Panc1 (cell line): ENCODE measurements around the gene INSYN1. TPM values are rescaled to one million over a fixed set of nuclear protein-coding genes. Genes with fewer than 3 reads are reported as not detected.

Experiments used
- ATAC-seq: fragments of 200-7000 bp; cut with Tn5 transposase; 2 replicates; pipeline ENCODE4 v1.9.1; 2020; ENCODE audit warnings: mild to moderate bottlenecking, moderate library complexity
- BruUV-seq: library from RNA; stranded (reverse); fragments of 400-500 nt; replicated peaks from 2 replicates; lab custom pipeline; 2021; lab: Mats Ljungman, UMichigan
- CTCF ChIA-PET: fragments of 300-600 bp; sonication (Branson Sonifier 250); formaldehyde crosslinking; loops from one replicate; lab custom pipeline; 2022; ENCODE audit warnings: antibody characterized with exemption; lab: Charles Lee
- POLR2A ChIA-PET: fragments of 300-600 bp; sonication (Branson Sonifier 250); formaldehyde crosslinking; loops from one replicate; lab custom pipeline; 2022; ENCODE audit warnings: antibody characterized with exemption; lab: Charles Lee
- DNase-seq: peaks from one replicate; pipeline ENCODE4 v3.0.0-alpha.2; 2010; ENCODE audit warnings: low read depth, low spot score
- H3K27ac ChIP-seq: 2 replicates; pipeline ENCODE4 v1.5.1; 2011; ENCODE audit warnings: mild to moderate bottlenecking, low read length, inconsistent platforms
- H3K27me3 ChIP-seq: fragments of 200-500 bp; sonication (Bioruptor generic); 2 replicates; pipeline ENCODE4 v1.6.0; 2014; ENCODE audit warnings: low read length, inconsistent platforms; ENCODE audit not compliant: control insufficient read depth, insufficient read depth
- H3K36me3 ChIP-seq: fragments of 200-500 bp; sonication (Bioruptor generic); 2 replicates; pipeline ENCODE4 v1.5.1; 2014; ENCODE audit warnings: inconsistent platforms, mild to moderate bottlenecking, low read length, moderate library complexity; ENCODE audit not compliant: control insufficient read depth, insufficient read depth
- H3K4me1 ChIP-seq: 2 replicates; pipeline ENCODE4 v1.5.1; 2011; ENCODE audit warnings: inconsistent platforms, mild to moderate bottlenecking, low read length, moderate library complexity; ENCODE audit not compliant: control insufficient read depth, insufficient read depth
- H3K4me3 ChIP-seq, 2 experiments: 2 replicates each; pipeline ENCODE4 v1.5.1; 2011 to 2012; ENCODE audit warnings: low read depth in 2 of 2, low read length in 2 of 2, mild to moderate bottlenecking in 2 of 2, inconsistent platforms in 1 of 2, moderate library complexity in 1 of 2
- H3K9me3 ChIP-seq: fragments of 200-500 bp; sonication (Bioruptor generic); 2 replicates; pipeline ENCODE4 v1.5.1; 2014; ENCODE audit warnings: low read depth, mild to moderate bottlenecking, inconsistent platforms, low read length, moderate library complexity; ENCODE audit not compliant: control insufficient read depth, insufficient read depth
- CTCF ChIP-seq: fragments of 450-650 bp; IDR thresholded peaks from 2 replicates; pipeline ENCODE4 v1.5.1; 2017; ENCODE audit warnings: mild to moderate bottlenecking
- POLR2AphosphoS5 ChIP-seq: IDR thresholded peaks from 2 replicates; pipeline ENCODE4 v1.6.1; 2012; ENCODE audit warnings: mild to moderate bottlenecking, low read depth, low read length, moderate library complexity
- REST ChIP-seq, 2 experiments: IDR thresholded peaks; 2 replicates each; pipeline ENCODE4 v1.6.1; 2011 to 2012; ENCODE audit warnings: low read depth in 2 of 2, control low read depth in 1 of 2, low read length in 1 of 2, mild to moderate bottlenecking in 1 of 2, moderate library complexity in 1 of 2; ENCODE audit not compliant: insufficient read depth in 1 of 2
- SIN3A ChIP-seq: IDR thresholded peaks from 2 replicates; pipeline ENCODE4 v1.6.1; 2012; ENCODE audit warnings: low read depth, mild to moderate bottlenecking, low read length, moderate library complexity, borderline replicate concordance; ENCODE audit not compliant: insufficient read depth
- TCF7L2 ChIP-seq: IDR thresholded peaks from 2 replicates; pipeline ENCODE4 v1.6.1; 2011; ENCODE audit warnings: mild to moderate bottlenecking, low read depth, low read length, inconsistent platforms
- in situ Hi-C: cut with HindIII; loops from 2 replicates; pipeline ENCODE4 v1.10.0; 2016; ENCODE audit warnings: low sequenced_read_pairs, low pct_unique_long_range_greater_than_20kb
- intact Hi-C: fragments of 100-400 bp; cut with micrococcal nuclease; formaldehyde crosslinking; loops from one replicate; pipeline ENCODE4 v1.10.0; 2022; ENCODE audit not compliant: unreplicated experiment
- total RNA-seq: library from RNA; stranded (reverse); gene quantifications from one replicate; pipeline ENCODE4 v1.2.1, GENCODE V29; 2021; ENCODE audit not compliant: unreplicated experiment

INSYN1 gene
- total RNA-seq, 1 experiment from 2014 or later = 2.6 TPM

GRCh38 chr15:73727330-73727976 is 25.7 kb downstream of the INSYN1 start:
- H3K27me3 ChIP-seq = no peaks in the 10 kb centered on the region
- no peaks in the 10 kb centered on the region for H3K36me3 ChIP-seq
- no peak for DNase-seq
- ATAC-seq = no peak
- in situ Hi-C loops = no loop called here
- intact Hi-C loops = no loop called here
- no TSS peak for BruUV-seq
- ChIA-PET CTCF (no interaction called here), POLR2A (no interaction called here)
- H3K9me3 ChIP-seq = no peaks in the 10 kb centered on the region
- no peaks in the 10 kb centered on the region for H3K4me1 ChIP-seq
- no peak overlapping the region for H3K4me3 ChIP-seq
- no peak for TF ChIP-seq POLR2AphosphoS5
- TF ChIP-seq TCF7L2 = no peak
- no peak for TF ChIP-seq REST (IDR thresholded peaks at IDR 0.05; ENCODE audit: insufficient read depth in 1 of 2, low read depth in 2 of 2, low read length in 1 of 2)
- no peak for TF ChIP-seq CTCF
- TF ChIP-seq SIN3A = no peak
- H3K27ac ChIP-seq = no peak overlapping the region

- H3K27ac ChIP-seq = no peak overlapping the region
- ATAC-seq = no peak
- H3K36me3 ChIP-seq = no peaks in the 10 kb centered on the region
- DNase-seq = no peak
- CTCF ChIA-PET = interaction anchor here (1.2 kb wide), 1 partner anchor 19 kb away, joined by 8 read pairs; no protein-coding TSS in a partner anchor
- no peak for TF ChIP-seq TCF7L2
- no peak for TF ChIP-seq CTCF
- no peak for TF ChIP-seq POLR2AphosphoS5
- TF ChIP-seq REST (IDR thresholded peaks at IDR 0.05; ENCODE audit: insufficient read depth in 1 of 2, low read depth in 2 of 2, low read length in 1 of 2) = no peak
- no peak for TF ChIP-seq SIN3A
- in situ Hi-C loops = no loop called here
- no peaks in the 10 kb centered on the region for H3K4me1 ChIP-seq
- no peaks in the 10 kb centered on the region for H3K27me3 ChIP-seq
- no peaks in the 10 kb centered on the region for H3K9me3 ChIP-seq
- H3K4me3 ChIP-seq = no peak overlapping the region
- intact Hi-C loops = no loop called here
- no TSS peak for BruUV-seq
- POLR2A ChIA-PET = no interaction called here
Observed at GRCh38 chr15:73724212-73724611, 28.9 kb downstream of the INSYN1 start.
